ENCODE results near the gene MTMR6.

DNA sequence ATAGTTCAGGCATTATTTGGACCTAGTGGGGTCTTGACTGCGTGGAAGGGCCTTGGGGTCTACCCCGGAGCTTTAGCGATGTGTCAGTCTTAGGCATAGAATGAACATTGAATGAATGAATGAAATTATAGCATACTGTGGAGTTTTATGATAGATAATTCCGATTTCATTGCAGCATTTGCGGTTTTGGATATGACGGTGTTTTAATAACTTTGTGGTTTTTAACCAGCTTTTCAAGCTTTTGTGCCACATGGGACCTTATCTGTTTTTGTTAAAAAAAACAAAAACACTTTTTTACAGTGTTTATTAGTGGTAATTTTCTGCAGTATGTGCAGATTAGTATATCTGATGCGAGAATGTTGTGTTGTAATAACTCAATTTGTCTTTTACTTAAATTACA is 14.8 kb upstream of the MTMR6 start:
- TF ChIP-seq EZH2phosphoT487 (IDR thresholded peaks at IDR 0.05; ENCODE audit: borderline replicate concordance): no peak
- TF ChIP-seq, protein P1, sequence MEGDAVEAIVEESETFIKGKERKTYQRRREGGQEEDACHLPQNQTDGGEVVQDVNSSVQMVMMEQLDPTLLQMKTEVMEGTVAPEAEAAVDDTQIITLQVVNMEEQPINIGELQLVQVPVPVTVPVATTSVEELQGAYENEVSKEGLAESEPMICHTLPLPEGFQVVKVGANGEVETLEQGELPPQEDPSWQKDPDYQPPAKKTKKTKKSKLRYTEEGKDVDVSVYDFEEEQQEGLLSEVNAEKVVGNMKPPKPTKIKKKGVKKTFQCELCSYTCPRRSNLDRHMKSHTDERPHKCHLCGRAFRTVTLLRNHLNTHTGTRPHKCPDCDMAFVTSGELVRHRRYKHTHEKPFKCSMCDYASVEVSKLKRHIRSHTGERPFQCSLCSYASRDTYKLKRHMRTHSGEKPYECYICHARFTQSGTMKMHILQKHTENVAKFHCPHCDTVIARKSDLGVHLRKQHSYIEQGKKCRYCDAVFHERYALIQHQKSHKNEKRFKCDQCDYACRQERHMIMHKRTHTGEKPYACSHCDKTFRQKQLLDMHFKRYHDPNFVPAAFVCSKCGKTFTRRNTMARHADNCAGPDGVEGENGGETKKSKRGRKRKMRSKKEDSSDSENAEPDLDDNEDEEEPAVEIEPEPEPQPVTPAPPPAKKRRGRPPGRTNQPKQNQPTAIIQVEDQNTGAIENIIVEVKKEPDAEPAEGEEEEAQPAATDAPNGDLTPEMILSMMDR (conservative IDR thresholded peaks at IDR 0.05; ENCODE audit: low read length): no peak
